ENCODE data around the gene TBC1D22A. TPM values are rescaled to one million over a fixed set of nuclear protein-coding genes. Genes with fewer than 3 reads are reported as not detected.

The TBC1D22A gene
- polyA plus RNA-seq, 1 of the 3 experiments (the other 2 are of a cell fraction): 16.5 TPM

- no peak overlapping the region for H3K9ac ChIP-seq
- DNase-seq: no peak
- H3K4me3 ChIP-seq (ENCODE audit: low read depth in 2 of 2, low read length in 1 of 2): no peak overlapping the region
- no peaks in the 10 kb centered on the region for H3K36me3 ChIP-seq (replicated peaks in 1 of 2; ENCODE audit: control insufficient read depth in 1 of 2, insufficient read depth in 2 of 2, low read length in 1 of 2)
- peaks cover 0 to 6% of the 10 kb centered on the region in 2 experiments; a peak in 1 of 4 replicates for H3K4me1 ChIP-seq (ENCODE audit: control insufficient read depth in 1 of 2, insufficient read depth in 2 of 2, low read depth in 1 of 2, low read length in 1 of 2)
- H3K9me3 ChIP-seq: no peaks in the 10 kb centered on the region
- TF ChIP-seq PBX3 (IDR thresholded peaks at IDR 0.05): no peak
- no peak for TF ChIP-seq RXRA (IDR thresholded peaks at IDR 0.05; ENCODE audit: borderline replicate concordance, low read depth)
- TF ChIP-seq MEF2A (IDR thresholded peaks at IDR 0.05; ENCODE audit: borderline replicate concordance, low read depth): no peak
- no peak for TF ChIP-seq YY1 (IDR thresholded peaks at IDR 0.05; ENCODE audit: low read depth)
- no peak for TF ChIP-seq RFX5 (IDR thresholded peaks at IDR 0.05; ENCODE audit: low read length)
- TF ChIP-seq GABPA (IDR thresholded peaks at IDR 0.05; ENCODE audit: low read depth): no peak
- TF ChIP-seq NRF1 (IDR thresholded peaks at IDR 0.05; ENCODE audit: low read depth, low read length): no peak
- TF ChIP-seq CHD2 (IDR thresholded peaks at IDR 0.05; ENCODE audit: low read length, partially characterized antibody): no peak
- TF ChIP-seq SMC3 (IDR thresholded peaks at IDR 0.05; ENCODE audit: low read depth, low read length): no peak
- no peaks in the 10 kb centered on the region for H4K20me1 ChIP-seq (ENCODE audit: insufficient read depth)
- ChIA-PET POLR2A (no interaction called here), CTCF (no interaction called here)
- H2AFZ ChIP-seq (ENCODE audit: low read depth): no peak overlapping the region
- no peaks in the 10 kb centered on the region for H3F3A ChIP-seq (replicated peaks; ENCODE audit: insufficient read depth)
- H3K9me2 ChIP-seq: no peaks in the 10 kb centered on the region
- no peak overlapping the region for H3K4me2 ChIP-seq
- H3K79me2 ChIP-seq (ENCODE audit: insufficient read depth): no peaks in the 10 kb centered on the region
- 96% methylated on average over 4 of the region's 4 CpGs for WGBS (ENCODE audit: low lambda C conversion rate)
- H3K27me3 ChIP-seq (ENCODE audit: insufficient read depth): no peaks in the 10 kb centered on the region
- H3K27ac ChIP-seq (ENCODE audit: low read depth in 2 of 2, low read length in 1 of 2): no peak overlapping the region
These were observed 397.1 kb downstream of the TBC1D22A start for GRCh38 chr22:47159592-47159991.

- H3K79me2 ChIP-seq (ENCODE audit: insufficient read depth): no peaks in the 10 kb centered on the region
- H3K9ac ChIP-seq: no peak overlapping the region
- H3K4me2 ChIP-seq: no peak overlapping the region
- no peaks in the 10 kb centered on the region for H3F3A ChIP-seq (replicated peaks; ENCODE audit: insufficient read depth)
- ChIA-PET POLR2A (no interaction called here), CTCF (no interaction called here)
- no peaks in the 10 kb centered on the region for H3K9me2 ChIP-seq
- H3K27ac ChIP-seq (ENCODE audit: low read depth in 2 of 2, low read length in 1 of 2): no peak overlapping the region
- WGBS (ENCODE audit: low lambda C conversion rate): 94% methylated on average over 6 of the region's 18 CpGs
- no peak for DNase-seq
- no peaks in the 10 kb centered on the region for H3K9me3 ChIP-seq
- no peak overlapping the region for H3K4me3 ChIP-seq (ENCODE audit: low read depth in 2 of 2, low read length in 1 of 2)
- TF ChIP-seq MEF2A (IDR thresholded peaks at IDR 0.05; ENCODE audit: borderline replicate concordance, low read depth) (no peak), NFIC (IDR thresholded peaks at IDR 0.05; ENCODE audit: borderline replicate concordance) (no peak), USF1 (IDR thresholded peaks at IDR 0.05; ENCODE audit: borderline replicate concordance, low read depth) (no peak), IRF3 (IDR thresholded peaks at IDR 0.05; ENCODE audit: low read depth, low read length) (no peak), POLR2AphosphoS5 (IDR thresholded peaks at IDR 0.05; ENCODE audit: low read depth, low read length) (no peak), TEAD4 (IDR thresholded peaks at IDR 0.05; ENCODE audit: borderline replicate concordance, insufficient read depth) (no peak), ZBTB33 (IDR thresholded peaks at IDR 0.05; ENCODE audit: borderline replicate concordance, low read depth) (no peak), JUND (IDR thresholded peaks at IDR 0.05) (no peak), TCF12 (IDR thresholded peaks at IDR 0.05) (no peak), RFX5 (IDR thresholded peaks at IDR 0.05; ENCODE audit: low read length) (no peak), PBX3 (IDR thresholded peaks at IDR 0.05) (no peak)
- H3K4me1 ChIP-seq (ENCODE audit: control insufficient read depth in 1 of 2, insufficient read depth in 2 of 2, low read depth in 1 of 2, low read length in 1 of 2): peaks cover 0 to under 1% of the 10 kb centered on the region in 2 experiments; a peak in 1 of 4 replicates
- no peaks in the 10 kb centered on the region for H3K36me3 ChIP-seq (replicated peaks in 1 of 2; ENCODE audit: control insufficient read depth in 1 of 2, insufficient read depth in 2 of 2, low read length in 1 of 2)
- H3K27me3 ChIP-seq (ENCODE audit: insufficient read depth): no peaks in the 10 kb centered on the region
- H4K20me1 ChIP-seq (ENCODE audit: insufficient read depth): no peaks in the 10 kb centered on the region
- no peak overlapping the region for H2AFZ ChIP-seq (ENCODE audit: low read depth)
These were observed 397.7 kb downstream of the TBC1D22A start for GRCh38 chr22:47160141-47160541.
